ENCODE data around the gene MAPK9.

The MAPK9 gene

GRCh38 chr5:180201051-180201987 lies 90.6 kb downstream of the MAPK9 start:
- DNase-seq: no peak

GRCh38 chr5:180199390-180199789 lies 92.5 kb downstream of the MAPK9 start:
- no peak for DNase-seq

- DNase-seq: no peak
These were observed 93.7 kb downstream of the MAPK9 start for GRCh38 chr5:180198208-180198607.

- no peak for DNase-seq
These were observed 94.7 kb downstream of the MAPK9 start for GRCh38 chr5:180197016-180197702.

GRCh38 chr5:180194410-180195345 lies 97.2 kb downstream of the MAPK9 start:
- DNase-seq: no peak

GRCh38 chr5:180193749-180194375 lies 98.0 kb downstream of the MAPK9 start:
- DNase-seq: no peak

GRCh38 chr5:180191716-180192115 lies 100.2 kb downstream of the MAPK9 start:
- no peak for DNase-seq

GRCh38 chr5:180187767-180188166 lies 104.1 kb downstream of the MAPK9 start:
- no peak for DNase-seq

Measured in DMS153 (cell line).